Measurements from ENCODE around the gene TMEM179.

The TMEM179 gene

GRCh38 chr14:104636131-104636530 is 31.6 kb upstream of the TMEM179 start:
- no peak overlapping the region for H3K4me3 ChIP-seq (ENCODE audit: low read depth, low read length)
- no peak for TF ChIP-seq CTCF (IDR thresholded peaks at IDR 0.05; ENCODE audit: low read depth, low read length)

- no peak for TF ChIP-seq CTCF (IDR thresholded peaks at IDR 0.05; ENCODE audit: low read depth, low read length)
- no peak overlapping the region for H3K4me3 ChIP-seq (ENCODE audit: low read depth, low read length)
Measured at GRCh38 chr14:104635717-104636116, 31.1 kb upstream of the TMEM179 start.

GRCh38 chr14:104634886-104635570 is 30.5 kb upstream of the TMEM179 start:
- no peak for TF ChIP-seq CTCF (IDR thresholded peaks at IDR 0.05; ENCODE audit: low read depth, low read length)
- no peak overlapping the region for H3K4me3 ChIP-seq (ENCODE audit: low read depth, low read length)

GRCh38 chr14:104634138-104634760 is 29.7 kb upstream of the TMEM179 start:
- H3K4me3 ChIP-seq (ENCODE audit: low read depth, low read length), result no peak overlapping the region
- no peak for TF ChIP-seq CTCF (IDR thresholded peaks at IDR 0.05; ENCODE audit: low read depth, low read length)

- no peak overlapping the region for H3K4me3 ChIP-seq (ENCODE audit: low read depth, low read length)
- TF ChIP-seq CTCF (IDR thresholded peaks at IDR 0.05; ENCODE audit: low read depth, low read length), result no peak
Measured at GRCh38 chr14:104633276-104634137, 28.9 kb upstream of the TMEM179 start.

- no peak overlapping the region for H3K4me3 ChIP-seq (ENCODE audit: low read depth, low read length)
- TF ChIP-seq CTCF (IDR thresholded peaks at IDR 0.05; ENCODE audit: low read depth, low read length), result no peak
Measured at GRCh38 chr14:104632781-104633180, 28.2 kb upstream of the TMEM179 start.

GRCh38 chr14:104624939-104625338 is 20.4 kb upstream of the TMEM179 start:
- no peak for TF ChIP-seq CTCF (IDR thresholded peaks at IDR 0.05; ENCODE audit: low read depth, low read length)
- no peak overlapping the region for H3K4me3 ChIP-seq (ENCODE audit: low read depth, low read length)
